ENCODE results near the gene MMUT. TPM values are rescaled to one million over a fixed set of nuclear protein-coding genes. Genes with fewer than 3 reads are reported as not detected.

The MMUT gene
- total and polyA plus RNA-seq, 2 experiments from 2014 or later: 8.7 to 12.4 TPM

GRCh38 chr6:49415358-49415757, 47.7 kb downstream of the MMUT start:
- Histone ChIP-seq H3K9me2 (ENCODE audit: insufficient read depth) (no peaks in the 10 kb centered on the region; the same call in 1 of the 2 replicates), H2AFZ (no peak overlapping the region), H3K79me2 (replicated peaks; ENCODE audit: insufficient read depth) (no peaks in the 10 kb centered on the region), H3K4me3 (no peak overlapping the region), H3K27ac (ENCODE audit: low read depth) (no peak overlapping the region), H4K20me1 (replicated peaks; ENCODE audit: insufficient read depth) (no peaks in the 10 kb centered on the region), H3K36me3 (ENCODE audit: insufficient read depth) (no peaks in the 10 kb centered on the region), H3K4me1 (ENCODE audit: insufficient read depth) (no peaks in the 10 kb centered on the region), H3K4me2 (no peak overlapping the region), H3K27me3 (ENCODE audit: insufficient read depth) (no peaks in the 10 kb centered on the region), H3F3A (replicated peaks; ENCODE audit: low read depth) (no peaks in the 10 kb centered on the region)
- Mint-ChIP-seq H3K9me3 (no peaks in the 10 kb centered on the region), H3K4me1 (no peaks in the 10 kb centered on the region), H3K36me3 (ENCODE audit: low read depth) (no peaks in the 10 kb centered on the region), H3K27ac (no peak overlapping the region), H3K27me3 (ENCODE audit: insufficient read depth, low read depth, poor library complexity) (no peaks in the 10 kb centered on the region), H3K4me3 (no peak overlapping the region)
- ATAC-seq (no peak), DNase-seq (ENCODE audit: low spot score) (no peak)
- TF ChIP-seq ZNF462 (CRISPR knock-in tag; IDR thresholded peaks at IDR 0.05) (no peak), EZH2phosphoT487 (IDR thresholded peaks at IDR 0.05; ENCODE audit: unreplicated experiment) (no peak), JUNB (IDR thresholded peaks at IDR 0.05; ENCODE audit: unreplicated experiment) (no peak), ZNF114 (CRISPR knock-in tag; IDR thresholded peaks at IDR 0.05) (no peak), CTCF (conservative IDR thresholded peaks at IDR 0.05; ENCODE audit: low read depth in 2 of 2) (no peak), NANOG (IDR thresholded peaks at IDR 0.05; ENCODE audit: borderline replicate concordance) (no peak), REST (IDR thresholded peaks at IDR 0.05; ENCODE audit: unreplicated experiment) (no peak), EZH2 (IDR thresholded peaks at IDR 0.05; ENCODE audit: low read depth, unreplicated experiment) (no peak), ETS1 (IDR thresholded peaks at IDR 0.05) (no peak), POLR2AphosphoS5 (IDR thresholded peaks at IDR 0.05; ENCODE audit: low read depth) (no peak), ZNF331 (CRISPR knock-in tag; IDR thresholded peaks at IDR 0.05; ENCODE audit: low read depth) (no peak), STAT1 (IDR thresholded peaks at IDR 0.05; ENCODE audit: unreplicated experiment) (no peak), CREB1 (CRISPR knock-in tag; IDR thresholded peaks at IDR 0.05; ENCODE audit: low read depth) (no peak)

All from GM23338 (cell line).